COLO668 (cell line): Measurements from ENCODE around the gene COL28A1.
"Not testable (repeated sequence)": the region's sequence is repeated elsewhere in the genome, so short reads cannot be mapped to it uniquely, and the experiment has no call there.

Experiments used
- DNase-seq: peaks from one replicate; lab custom pipeline; 2025; ENCODE audit not compliant: unreplicated experiment; lab: John Stamatoyannopoulos, UW

The COL28A1 gene

GRCh38 chr7:7476381-7476780 is 59.3 kb downstream of the COL28A1 start:
- no peak for DNase-seq

DNA sequence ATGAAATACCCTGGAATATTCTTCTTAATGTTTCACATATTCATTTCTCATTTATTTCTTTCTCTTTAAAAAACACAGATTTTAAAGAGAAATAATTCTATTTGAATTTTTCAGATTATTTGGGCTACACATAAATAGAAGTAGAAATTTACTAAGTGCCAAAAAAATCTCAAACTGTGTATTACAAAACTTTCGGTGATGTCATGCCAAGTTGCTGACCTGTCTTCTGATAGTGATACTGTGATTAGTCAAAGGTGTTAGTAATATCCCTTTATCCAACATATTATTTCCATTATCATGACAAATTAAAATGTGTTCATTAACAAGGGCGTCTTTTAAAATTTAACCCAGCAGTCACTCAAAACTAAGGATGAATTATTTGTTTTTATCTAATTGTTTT is 60.1 kb downstream of the COL28A1 start:
- no peak for DNase-seq

DNA sequence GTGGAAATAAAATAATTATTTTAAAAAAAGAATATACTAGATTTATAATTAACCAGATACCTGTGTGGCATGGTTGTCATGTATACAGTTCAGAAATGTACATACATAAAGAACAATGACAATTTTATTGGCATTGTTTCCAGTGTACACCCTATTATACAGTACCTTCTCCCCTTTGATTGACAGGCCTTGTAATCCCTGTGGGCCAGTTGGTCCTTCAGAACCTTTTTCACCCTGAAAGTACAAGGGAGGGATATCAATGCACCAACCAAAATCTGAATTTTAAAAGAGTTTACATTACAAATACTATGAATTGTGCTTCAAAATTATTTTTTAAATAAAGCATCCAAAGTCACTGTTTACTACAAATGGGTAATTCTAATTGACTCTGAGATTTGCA is 61.2 kb downstream of the COL28A1 start:
- DNase-seq: no peak

DNA sequence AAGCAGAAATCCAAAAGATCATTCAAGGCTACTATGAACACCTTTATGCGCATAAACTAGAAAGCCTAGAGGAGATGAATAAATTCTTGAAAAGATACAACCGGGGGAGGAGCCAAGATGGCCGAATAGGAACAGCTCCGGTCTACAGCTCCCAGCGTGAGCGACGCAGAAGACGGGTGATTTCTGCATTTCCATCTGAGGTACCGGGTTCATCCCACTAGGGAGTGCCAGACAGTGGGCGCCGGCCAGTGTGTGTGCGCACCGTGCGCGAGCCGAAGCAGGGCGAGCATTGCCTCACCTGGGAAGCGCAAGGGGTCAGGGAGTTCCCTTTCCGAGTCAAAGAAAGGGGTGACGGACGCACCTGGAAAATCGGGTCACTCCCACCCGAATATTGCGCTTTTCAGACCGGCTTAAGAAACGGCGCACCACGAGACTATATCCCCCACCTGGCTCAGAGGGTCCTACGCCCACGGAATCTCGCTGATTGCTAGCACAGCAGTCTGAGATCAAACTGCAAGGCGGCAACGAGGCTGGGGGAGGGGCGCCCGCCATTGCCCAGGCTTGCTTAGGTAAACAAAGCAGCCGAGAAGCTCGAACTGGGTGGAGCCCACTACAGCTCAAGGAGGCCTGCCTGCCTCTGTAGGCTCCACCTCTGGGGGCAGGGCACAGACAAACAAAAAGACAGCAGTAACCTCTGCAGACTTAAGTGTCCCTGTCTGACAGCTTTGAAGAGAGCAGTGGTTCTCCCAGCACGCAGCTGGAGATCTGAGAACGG is 70.5 kb downstream of the COL28A1 start:
- DNase-seq: not testable (repeated sequence)

DNA sequence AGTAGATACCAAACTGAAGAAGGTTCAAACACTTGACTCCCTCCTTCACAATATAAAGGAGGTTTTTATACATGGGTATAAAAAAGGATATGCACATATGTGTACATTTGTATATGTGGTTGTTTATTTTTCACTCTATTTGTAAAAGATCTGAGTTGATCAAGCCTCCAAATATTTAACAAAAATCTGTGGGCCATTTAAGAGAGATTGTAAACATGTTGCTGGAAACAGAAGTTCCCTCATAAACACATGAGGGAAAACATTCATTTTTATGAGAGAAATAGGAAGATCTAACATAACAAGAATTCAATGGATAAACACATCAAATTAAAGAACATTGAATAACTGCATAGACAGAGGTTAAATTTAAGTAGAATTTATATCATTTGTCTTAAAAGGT is 81.7 kb downstream of the COL28A1 start:
- no peak for DNase-seq

- no peak for DNase-seq
These were observed 83.0 kb downstream of the COL28A1 start for GRCh38 chr7:7452652-7453051.

DNA sequence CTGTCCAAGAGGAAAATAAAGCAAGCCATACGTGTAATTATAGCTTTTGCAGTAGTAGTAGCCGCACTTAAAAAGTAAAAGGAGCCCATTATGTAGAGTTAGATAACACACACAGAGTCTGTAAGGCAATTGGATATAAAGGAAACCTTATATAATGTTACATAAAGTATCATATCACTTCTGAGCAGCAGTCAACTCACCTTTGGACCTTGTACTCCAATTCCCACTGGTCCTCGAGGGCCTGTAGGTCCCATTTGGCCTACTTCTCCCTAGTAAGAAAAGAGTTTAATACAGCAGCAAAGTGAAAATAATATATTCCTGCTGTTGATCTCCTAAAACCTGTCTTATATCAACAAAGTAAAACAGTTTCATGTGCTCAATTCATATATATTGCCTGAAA is 83.6 kb downstream of the COL28A1 start:
- DNase-seq: no peak

GRCh38 chr7:7449055-7449454 is 86.6 kb downstream of the COL28A1 start:
- DNase-seq: no peak

DNA sequence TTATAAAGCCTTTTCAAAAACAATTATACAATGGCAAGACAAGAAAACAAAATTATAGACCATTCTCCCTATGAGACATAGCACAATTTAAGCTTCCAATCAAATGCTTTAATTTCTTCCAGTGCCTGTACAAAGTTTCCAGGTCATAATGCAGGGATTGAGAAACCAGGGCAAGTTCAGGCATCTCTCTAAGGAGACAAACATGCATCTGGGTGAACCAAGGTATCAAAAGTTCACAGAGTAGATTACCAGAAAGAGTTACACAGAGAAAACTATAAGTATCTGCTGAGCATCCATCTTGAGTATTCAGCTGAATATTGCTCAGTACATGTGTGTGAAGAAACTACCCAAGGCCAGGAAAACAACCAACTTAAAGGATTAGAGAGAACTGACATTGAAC is 89.1 kb downstream of the COL28A1 start:
- no peak for DNase-seq

GRCh38 chr7:7443806-7444350 is 91.8 kb downstream of the COL28A1 start:
- DNase-seq: no peak

DNA sequence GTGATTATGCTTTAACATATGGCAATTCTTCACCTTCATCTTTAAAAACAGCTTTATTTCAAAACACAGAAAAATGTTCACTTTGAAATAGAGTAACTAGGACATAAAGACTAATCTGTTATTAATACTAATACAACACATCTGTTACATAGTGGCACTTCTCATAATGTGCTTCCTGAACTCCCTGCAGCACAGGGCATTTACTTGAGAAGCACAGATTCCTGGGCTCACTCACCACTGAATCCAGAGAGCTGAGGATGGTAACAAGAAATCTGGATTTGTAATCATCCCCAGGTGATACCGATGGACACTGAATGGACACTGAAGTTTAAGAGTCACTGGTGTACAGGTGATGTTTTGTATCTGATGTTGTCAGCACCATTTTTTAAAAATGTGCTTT is 96.1 kb downstream of the COL28A1 start:
- DNase-seq: no peak

GRCh38 chr7:7438851-7439250 is 96.8 kb downstream of the COL28A1 start:
- DNase-seq: peak; percentile 23

DNA sequence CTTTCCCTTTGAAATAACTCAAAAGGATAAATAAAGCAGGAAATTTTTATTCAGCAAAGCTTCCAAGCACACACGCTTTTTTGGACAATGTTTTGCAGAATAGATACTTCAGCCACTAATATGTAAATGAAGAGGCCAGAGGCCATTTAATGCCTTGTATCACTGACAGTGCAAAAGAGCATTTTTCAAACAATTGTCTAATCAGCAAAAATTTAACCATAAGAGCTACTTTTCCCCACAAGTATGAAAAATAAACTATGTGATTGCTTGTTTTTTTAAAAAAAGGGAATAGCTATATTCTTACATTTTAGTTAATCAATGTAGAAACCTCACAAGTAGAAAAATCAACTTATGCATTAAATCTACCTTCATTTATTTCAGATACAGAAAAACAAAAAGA is 99.7 kb downstream of the COL28A1 start:
- no peak for DNase-seq

- no peak for DNase-seq
These were observed 101.3 kb downstream of the COL28A1 start for GRCh38 chr7:7434329-7434728.

DNA sequence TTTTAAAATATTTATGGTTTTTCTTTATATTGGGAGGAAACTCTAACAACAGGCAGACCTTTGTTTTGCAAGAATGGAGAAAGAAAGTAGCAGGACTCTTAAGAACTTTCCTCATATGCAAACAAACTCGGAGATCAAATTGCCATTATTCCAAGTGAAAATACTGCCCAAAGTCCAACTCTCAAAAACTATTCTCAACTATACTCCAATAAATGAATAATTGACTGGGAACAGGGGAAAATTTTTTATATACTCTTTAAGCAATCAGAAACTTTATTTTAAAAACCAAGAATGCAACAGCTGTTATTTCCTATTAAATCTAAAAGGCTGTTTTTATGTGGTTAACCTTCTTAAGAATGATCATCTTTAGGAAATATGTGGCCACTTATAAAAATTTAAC is 101.9 kb downstream of the COL28A1 start:
- DNase-seq: no peak

GRCh38 chr7:7432979-7433378 is 102.7 kb downstream of the COL28A1 start:
- DNase-seq: no peak

DNA sequence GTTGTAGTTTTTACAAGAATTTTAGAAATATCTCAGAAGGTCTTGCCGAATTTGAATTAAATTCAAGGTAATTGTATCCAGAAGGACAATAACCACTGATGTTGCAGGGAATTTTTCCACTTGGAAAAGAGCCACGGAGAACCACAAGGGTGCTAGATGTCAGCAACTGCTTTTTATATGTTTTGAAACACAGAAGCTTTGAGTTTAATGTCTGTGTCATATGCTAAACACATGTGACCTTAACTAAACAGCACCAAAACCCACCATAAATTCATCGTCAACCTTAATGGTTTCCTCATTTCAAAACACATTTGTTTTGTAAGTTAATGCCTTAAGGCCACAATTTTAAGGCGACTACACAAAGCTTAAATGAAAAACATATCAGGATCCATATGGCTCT is 106.9 kb downstream of the COL28A1 start:
- no peak for DNase-seq

DNA sequence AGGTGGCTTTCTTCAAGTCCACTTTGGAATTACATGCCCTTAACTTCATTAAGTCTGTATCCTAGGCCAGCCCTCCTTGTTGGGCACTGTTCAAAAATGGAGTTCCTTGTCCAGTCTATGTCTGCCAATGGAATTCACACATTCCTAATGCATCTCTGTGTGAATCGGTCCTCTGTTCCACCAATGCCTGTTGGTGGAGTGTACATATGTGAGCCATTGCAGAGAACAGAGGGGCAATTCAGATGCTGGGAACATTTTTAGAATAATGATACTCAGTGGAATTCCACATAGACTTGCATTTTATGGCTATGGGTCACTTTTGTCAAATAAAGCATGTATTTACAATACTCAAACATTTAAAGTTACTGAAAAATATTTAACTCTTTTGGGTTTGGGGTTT is 108.3 kb downstream of the COL28A1 start:
- DNase-seq: no peak

GRCh38 chr7:7426676-7427075 is 109.0 kb downstream of the COL28A1 start:
- no peak for DNase-seq

- DNase-seq: no peak
These were observed 110.4 kb downstream of the COL28A1 start for GRCh38 chr7:7425321-7425720.

GRCh38 chr7:7424151-7424873 is 111.4 kb downstream of the COL28A1 start:
- DNase-seq: peak; percentile 72

DNA sequence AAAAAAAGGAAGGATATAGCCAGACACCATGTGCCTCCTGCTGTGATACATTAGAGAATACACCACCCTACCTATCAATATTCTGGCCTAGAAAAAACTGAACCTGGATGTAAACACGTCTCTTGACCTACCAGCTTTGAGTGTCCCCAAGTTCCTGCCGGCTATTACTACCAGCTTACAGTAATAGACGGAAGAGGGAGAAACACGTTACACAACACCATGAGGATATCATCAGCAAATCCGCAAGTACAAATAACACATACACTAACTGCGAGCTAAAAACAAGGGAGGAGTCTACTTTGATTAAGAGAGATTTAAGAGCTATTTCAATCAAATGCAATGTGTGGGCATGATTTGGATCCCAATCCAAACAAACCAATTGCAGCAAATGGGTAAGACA is 113.0 kb downstream of the COL28A1 start:
- DNase-seq: no peak
